Panc1 (cell line): ENCODE data around the gene PDE1A.

Source experiments
- POLR2AphosphoS5 ChIP-seq: IDR thresholded peaks from 2 replicates; pipeline ENCODE4 v1.6.1; 2012; ENCODE audit warnings: mild to moderate bottlenecking, low read depth, low read length, moderate library complexity
- SIN3A ChIP-seq: IDR thresholded peaks from 2 replicates; pipeline ENCODE4 v1.6.1; 2012; ENCODE audit warnings: low read depth, mild to moderate bottlenecking, low read length, moderate library complexity, borderline replicate concordance; ENCODE audit not compliant: insufficient read depth
- TF ChIP-seq, protein P1 (sequence below): fragments of 450-650 bp; IDR thresholded peaks from 2 replicates; pipeline ENCODE4 v1.5.1; 2017; ENCODE audit warnings: mild to moderate bottlenecking
- TF ChIP-seq, protein P2 (sequence below), 2 experiments: IDR thresholded peaks; 2 replicates each; pipeline ENCODE4 v1.6.1; 2011 to 2012; ENCODE audit warnings: low read depth in 2 of 2, control low read depth in 1 of 2, low read length in 1 of 2, mild to moderate bottlenecking in 1 of 2, moderate library complexity in 1 of 2; ENCODE audit not compliant: insufficient read depth in 1 of 2

- TF ChIP-seq, protein P1, sequence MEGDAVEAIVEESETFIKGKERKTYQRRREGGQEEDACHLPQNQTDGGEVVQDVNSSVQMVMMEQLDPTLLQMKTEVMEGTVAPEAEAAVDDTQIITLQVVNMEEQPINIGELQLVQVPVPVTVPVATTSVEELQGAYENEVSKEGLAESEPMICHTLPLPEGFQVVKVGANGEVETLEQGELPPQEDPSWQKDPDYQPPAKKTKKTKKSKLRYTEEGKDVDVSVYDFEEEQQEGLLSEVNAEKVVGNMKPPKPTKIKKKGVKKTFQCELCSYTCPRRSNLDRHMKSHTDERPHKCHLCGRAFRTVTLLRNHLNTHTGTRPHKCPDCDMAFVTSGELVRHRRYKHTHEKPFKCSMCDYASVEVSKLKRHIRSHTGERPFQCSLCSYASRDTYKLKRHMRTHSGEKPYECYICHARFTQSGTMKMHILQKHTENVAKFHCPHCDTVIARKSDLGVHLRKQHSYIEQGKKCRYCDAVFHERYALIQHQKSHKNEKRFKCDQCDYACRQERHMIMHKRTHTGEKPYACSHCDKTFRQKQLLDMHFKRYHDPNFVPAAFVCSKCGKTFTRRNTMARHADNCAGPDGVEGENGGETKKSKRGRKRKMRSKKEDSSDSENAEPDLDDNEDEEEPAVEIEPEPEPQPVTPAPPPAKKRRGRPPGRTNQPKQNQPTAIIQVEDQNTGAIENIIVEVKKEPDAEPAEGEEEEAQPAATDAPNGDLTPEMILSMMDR, result no peak
- no peak for TF ChIP-seq POLR2AphosphoS5
- TF ChIP-seq, protein P2, sequence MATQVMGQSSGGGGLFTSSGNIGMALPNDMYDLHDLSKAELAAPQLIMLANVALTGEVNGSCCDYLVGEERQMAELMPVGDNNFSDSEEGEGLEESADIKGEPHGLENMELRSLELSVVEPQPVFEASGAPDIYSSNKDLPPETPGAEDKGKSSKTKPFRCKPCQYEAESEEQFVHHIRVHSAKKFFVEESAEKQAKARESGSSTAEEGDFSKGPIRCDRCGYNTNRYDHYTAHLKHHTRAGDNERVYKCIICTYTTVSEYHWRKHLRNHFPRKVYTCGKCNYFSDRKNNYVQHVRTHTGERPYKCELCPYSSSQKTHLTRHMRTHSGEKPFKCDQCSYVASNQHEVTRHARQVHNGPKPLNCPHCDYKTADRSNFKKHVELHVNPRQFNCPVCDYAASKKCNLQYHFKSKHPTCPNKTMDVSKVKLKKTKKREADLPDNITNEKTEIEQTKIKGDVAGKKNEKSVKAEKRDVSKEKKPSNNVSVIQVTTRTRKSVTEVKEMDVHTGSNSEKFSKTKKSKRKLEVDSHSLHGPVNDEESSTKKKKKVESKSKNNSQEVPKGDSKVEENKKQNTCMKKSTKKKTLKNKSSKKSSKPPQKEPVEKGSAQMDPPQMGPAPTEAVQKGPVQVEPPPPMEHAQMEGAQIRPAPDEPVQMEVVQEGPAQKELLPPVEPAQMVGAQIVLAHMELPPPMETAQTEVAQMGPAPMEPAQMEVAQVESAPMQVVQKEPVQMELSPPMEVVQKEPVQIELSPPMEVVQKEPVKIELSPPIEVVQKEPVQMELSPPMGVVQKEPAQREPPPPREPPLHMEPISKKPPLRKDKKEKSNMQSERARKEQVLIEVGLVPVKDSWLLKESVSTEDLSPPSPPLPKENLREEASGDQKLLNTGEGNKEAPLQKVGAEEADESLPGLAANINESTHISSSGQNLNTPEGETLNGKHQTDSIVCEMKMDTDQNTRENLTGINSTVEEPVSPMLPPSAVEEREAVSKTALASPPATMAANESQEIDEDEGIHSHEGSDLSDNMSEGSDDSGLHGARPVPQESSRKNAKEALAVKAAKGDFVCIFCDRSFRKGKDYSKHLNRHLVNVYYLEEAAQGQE (IDR thresholded peaks at IDR 0.05; ENCODE audit: insufficient read depth in 1 of 2, low read depth in 2 of 2, low read length in 1 of 2), result no peak
- TF ChIP-seq SIN3A, result no peak
Measured at GRCh38 chr2:182228073-182228473, 198.8 kb downstream of the PDE1A start.
